ENCODE data around the gene GRID2.
"Not testable (repeated sequence)": the region's sequence is repeated elsewhere in the genome, so short reads cannot be mapped to it uniquely, and the experiment has no call there.

GRID2 gene

DNA sequence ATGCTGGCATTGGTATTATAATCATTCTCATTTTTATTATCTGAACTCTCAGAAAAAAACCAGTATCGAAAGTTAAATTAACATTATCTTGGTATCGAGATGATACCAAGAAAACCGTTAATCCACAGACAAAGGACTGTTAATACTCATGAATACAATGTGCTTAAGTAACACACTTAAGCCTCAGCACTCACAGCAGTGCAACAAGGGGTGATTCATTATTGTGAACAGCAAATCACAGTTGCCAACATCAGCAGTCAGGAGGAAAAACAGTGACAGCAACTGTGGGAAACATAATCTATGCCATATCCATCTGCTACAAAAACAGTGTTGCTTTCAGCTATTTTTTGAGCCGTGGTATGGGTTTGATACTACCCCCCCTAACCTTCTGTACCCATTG is 1313.8 kb downstream of the GRID2 start:
- DNase-seq = no peak

DNA sequence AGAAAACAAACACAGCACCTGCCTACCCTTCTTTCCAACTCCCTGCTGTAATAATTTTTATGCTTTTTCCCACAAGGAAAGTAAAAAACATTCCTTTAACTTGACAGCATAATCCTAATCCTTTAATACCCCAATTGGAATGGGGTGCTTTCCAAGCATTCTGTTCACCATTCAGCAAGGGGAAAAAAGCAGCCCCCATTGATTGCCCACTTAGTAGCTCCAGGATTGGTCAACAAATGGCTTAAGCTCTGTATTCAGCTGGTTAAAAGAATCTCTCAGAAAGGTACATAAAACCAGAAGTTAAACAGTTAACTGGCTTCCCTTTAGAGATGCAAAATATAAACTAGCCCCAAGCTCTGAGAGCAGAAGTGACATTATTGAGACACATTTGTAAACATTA is 1330.0 kb downstream of the GRID2 start:
- DNase-seq = no peak

- DNase-seq = no peak
These were observed 1332.2 kb downstream of the GRID2 start for GRCh38 chr4:93635943-93636342.

- DNase-seq = no peak
These were observed 1341.4 kb downstream of the GRID2 start for GRCh38 chr4:93645120-93645519.

GRCh38 chr4:93646233-93646930 is 1342.6 kb downstream of the GRID2 start:
- DNase-seq = peak; percentile 5

DNA sequence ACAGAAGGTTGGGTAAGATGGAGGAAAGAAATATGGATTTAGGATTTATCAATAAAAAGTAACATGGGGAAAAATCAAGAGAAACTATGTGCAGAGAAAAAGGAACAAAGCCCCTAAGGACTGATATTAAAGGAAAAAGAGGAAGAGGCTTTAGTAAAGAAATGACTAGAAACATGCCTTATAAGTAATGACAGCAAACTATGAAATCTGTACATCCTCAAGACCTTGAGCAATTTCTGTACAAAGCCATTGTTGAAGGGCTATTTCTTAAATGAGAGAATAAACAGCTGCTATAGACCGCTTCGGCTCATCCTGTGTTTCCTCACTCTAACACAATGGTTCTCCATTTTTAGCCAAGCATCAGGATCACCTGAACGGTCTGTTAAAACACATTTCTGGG is 1344.5 kb downstream of the GRID2 start:
- DNase-seq = no peak

DNA sequence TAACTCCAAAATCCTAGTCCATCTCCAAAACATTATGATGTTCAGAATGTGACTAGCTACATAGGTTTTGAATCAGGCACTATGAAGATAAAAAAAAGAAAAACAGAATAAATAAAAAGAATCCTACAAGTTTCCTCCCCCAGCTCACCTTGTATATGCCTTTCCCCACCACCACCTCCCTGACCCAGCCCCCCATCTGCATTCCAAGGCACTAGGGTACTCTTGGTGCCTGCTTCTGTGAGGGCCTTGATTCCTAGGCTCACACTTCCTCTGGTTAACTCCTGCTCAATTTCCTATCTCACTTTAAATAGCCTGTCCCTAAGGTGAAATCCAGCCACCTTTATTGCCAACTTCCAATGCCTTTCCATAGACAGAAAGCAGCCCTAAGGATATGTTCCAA is 1346.1 kb downstream of the GRID2 start:
- DNase-seq = no peak

DNA sequence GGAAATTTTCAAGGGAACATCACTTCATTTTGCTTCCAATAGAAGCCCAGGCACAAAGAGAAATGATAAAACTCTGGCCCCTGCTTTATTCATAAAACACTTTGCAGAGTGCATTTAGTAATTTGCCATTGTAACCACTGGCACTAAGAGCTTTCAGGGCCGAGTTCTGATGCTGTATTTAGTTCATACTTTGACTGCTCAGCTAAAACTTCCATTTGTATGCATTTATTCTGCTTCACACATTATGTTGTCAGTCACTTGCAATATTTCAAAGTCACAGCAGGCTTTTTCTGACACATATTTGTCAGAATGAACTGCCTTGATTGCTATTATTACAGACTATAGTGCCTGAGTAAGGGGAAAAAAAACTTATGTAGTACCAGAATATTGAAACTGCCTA is 1350.4 kb downstream of the GRID2 start:
- DNase-seq = no peak

DNA sequence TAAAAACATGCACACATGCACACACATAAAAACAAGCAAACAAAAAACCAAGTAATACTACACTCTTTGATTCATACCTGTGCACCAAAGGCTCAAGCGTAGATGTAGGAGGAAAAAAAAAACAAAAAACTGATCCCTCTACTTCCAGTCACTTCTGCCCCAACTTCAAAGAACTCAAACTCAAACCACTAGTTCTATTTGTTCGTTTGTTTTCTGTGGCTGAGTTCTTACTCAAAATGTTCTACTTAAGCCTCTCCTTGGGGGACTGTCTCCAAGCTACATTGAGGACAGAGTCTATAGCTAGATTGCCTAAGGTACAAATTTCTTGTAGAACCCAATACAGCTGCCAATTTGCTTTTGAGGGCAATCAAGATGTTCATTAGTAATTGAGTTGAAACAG is 1353.8 kb downstream of the GRID2 start:
- no peak for DNase-seq

DNA sequence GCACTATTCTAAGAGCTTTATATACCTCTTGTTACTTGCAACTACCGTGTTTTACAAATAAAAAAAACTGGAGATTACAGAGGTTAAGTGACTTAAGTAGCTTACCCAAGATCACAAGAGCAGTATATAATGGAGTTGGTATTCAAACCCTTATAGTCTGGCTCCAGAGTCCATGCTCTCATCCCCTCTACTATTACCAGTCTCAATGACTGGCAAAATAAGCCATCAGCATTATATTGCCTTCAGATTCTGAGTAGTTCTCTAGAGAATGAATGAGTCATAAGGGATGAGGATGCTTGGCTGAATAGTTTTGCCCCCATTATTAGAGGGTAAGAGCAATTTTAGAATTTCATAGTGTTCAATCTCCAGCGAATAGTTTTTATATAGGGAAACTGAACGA is 1354.7 kb downstream of the GRID2 start:
- DNase-seq = no peak

GRCh38 chr4:93659629-93660028 is 1355.9 kb downstream of the GRID2 start:
- DNase-seq = no peak

GRCh38 chr4:93660036-93660435 is 1356.3 kb downstream of the GRID2 start:
- no peak for DNase-seq

DNA sequence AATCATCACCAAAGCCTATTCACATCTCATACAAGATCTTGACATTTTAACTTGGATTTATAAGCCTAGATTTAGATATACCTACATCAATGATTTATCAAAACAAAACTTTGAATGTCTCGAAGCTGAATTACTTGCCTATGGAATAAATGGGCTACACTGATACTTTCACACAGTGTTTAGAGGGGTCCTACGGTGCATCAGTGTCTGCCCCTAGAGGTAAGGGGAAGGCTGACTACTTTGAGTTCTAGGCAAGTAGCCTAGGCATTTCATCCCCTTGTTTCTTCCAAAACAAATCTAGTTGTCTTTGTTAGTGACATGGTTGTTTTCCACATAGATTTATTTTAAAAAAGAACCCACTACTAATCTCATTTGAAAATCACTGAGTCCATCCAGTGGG is 1366.7 kb downstream of the GRID2 start:
- no peak for DNase-seq

- DNase-seq = no peak
These were observed 1367.3 kb downstream of the GRID2 start for GRCh38 chr4:93671093-93671492.

DNA sequence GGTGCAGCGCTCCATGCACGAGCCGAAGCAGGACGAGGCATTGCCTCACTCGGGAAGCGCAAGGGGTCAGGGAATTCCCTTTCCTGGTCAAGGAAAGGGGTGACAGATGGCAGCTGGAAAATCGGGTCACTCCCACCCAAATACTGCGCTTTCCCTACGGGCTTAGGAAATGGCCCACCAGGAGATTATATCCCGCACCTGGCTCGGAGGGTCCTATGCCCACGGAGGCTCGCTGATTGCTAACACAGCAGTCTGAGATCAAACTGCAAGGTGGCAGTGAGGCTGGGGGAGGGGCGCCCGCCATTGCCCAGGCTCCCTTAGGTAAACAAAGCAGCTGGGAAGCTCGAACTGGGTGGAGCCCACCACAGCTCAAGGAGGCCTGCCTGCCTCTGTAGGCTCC is 1373.2 kb downstream of the GRID2 start:
- not testable (repeated sequence) for DNase-seq

DNA sequence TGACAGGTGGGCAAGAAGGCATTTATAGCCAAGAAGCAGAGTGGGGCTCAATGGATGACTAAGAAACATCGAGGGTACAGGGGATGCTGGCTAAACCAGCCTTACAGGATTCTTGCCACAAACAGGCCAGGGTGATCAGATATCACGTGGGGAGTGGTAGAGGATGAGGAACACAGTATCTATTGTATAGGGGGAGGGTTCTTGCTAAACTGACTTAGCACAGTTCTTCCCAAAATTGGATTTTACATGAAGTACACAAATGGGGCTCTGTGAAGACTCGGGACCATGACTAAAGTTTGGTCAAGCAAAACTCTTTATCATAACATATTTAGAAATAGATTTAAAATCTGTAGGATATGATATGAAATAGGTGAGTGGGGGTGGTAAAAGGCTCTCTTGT is 1380.8 kb downstream of the GRID2 start:
- peak; percentile 6 for DNase-seq

- DNase-seq = no peak
These were observed 1383.5 kb downstream of the GRID2 start for GRCh38 chr4:93687304-93687703.

DNA sequence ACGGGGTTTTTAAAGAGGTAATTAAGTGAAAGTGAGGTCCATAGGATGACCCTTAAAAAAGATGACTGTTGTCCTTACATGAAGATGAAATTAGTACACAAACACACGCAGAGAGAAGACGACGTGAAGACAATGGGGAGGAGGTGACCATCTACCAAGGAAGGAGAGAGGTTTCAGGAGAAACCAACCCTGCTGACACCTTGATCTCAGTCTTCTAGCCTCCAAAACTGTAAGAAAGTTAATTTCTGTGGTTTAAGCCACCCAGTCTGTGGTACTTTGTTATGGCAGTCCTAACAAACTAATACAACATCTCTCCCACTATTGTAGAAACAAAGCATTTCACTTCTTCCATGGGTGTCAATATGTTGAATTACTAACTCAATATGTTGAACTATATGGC is 1385.2 kb downstream of the GRID2 start:
- DNase-seq = no peak

DNA sequence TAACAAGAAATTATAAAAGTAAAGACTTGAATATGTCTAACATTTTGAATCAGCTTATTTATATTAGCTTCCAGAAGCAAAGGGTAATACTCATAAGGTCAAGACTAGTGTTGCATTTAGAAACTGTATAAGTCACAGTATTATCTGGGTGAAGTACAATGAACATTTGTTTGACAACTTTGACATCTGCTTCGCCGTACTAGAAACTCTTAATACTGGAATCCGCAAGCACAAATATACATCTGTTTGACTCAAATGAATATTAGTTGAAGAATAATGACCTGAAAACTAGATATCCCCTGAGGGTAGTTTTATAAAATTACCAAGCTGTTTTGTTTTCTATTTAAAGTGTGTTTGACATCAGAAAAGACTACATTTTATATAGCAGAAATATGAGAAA is 1389.4 kb downstream of the GRID2 start:
- DNase-seq = no peak

DNA sequence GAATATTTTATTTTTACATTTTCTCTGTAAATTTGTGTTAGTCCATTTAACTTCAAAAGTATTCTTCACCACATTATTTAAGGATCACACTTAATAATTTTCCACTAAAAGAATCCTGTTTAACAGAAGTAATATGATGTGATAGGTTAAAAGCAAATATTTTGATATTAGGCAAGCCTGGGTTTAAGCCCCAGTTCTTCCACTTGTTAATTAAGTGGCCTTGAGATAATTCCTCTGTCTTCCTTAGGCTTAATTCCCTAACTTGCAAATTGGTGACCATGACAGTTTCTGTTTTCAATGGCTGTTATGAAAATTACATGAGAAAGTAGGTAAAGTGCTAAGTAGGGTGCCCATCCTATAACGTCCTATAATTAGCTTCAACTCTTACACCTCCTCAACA is 1394.9 kb downstream of the GRID2 start:
- DNase-seq = no peak

GRCh38 chr4:93700571-93700970 is 1396.8 kb downstream of the GRID2 start:
- DNase-seq = peak; percentile 30

DNA sequence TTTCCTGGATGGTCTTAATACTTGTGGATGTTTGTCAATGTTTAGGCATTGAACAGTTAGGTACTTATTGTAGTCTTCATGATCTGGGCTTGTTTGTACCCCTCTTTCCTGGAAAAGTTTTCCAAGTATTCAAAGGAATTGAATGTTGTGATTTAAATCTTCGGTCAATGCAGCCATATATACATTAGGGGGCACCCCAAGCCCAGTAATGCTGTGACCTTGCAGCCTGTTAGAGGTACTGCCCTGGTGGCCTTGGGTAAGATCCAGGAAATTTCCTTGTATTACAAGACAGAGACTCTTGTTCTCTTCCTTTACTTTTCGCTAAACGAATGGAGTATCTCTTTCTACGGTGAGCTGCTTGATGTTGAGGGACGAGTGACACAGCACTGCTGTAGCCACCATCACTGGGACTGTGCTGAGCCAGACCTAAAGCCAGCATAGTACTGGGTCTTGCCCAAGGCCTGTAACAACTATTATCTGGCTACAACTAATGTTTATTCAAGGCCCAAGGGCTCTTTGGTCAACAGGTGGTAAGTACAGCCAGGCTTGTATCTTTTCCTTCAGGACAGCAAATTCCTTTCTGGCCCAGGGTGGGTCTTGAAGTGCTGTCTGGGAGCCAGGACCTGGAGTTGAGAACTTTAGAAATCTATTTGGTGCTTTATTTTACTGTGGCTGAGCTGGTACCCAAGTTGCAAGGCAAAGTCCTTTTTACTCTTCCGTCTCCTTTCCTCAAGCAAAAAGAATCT is 1406.5 kb downstream of the GRID2 start:
- DNase-seq = peak; percentile 48

DNA sequence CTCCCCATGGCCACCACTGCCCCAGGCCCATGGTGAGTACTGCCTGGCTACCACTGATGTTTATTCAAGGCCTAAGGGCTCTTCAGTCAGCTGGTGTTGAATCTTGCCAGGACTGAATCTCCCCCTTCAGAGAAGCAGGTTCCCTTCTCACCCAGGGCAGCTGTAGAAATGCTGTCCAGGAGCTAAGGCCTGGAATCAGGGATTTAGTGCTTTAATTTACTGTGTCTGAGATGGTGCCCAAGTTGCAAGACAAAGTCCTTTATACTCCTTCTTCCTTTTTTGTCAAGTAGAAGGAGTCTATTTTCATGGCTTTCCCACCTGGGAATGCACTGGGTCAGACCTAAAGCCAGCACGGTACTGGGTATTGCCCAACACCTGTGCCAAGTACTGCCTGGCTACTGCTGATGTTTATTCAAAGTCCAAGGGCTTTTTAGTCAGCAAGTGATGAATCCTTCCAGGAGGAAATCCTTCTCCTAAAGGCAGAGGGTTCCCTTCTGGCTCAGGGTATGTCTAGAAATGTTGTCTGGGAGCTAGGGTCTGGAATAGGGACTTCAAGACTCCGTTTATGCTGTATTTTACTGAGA is 1407.2 kb downstream of the GRID2 start:
- no peak for DNase-seq

DNA sequence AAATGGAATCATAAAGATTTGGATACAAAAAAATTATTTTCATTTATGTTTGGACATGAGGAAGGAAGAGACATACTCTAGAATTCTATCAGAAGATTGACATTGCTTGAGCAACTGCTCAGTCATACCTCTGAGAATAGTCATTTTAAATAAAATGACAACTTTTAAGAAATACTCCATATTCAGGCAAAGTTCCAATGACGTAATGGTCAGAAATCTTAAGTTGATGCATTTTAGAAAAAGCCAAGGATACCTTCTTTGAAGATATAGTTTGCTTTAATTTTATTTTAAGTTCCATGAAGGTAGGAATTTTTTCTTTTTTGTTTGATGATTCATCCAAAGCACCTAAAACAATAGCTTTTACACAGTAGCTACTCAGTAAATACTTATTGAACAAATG is 1414.5 kb downstream of the GRID2 start:
- DNase-seq = no peak
